ENCODE results near the gene ZNF774.

Gene ZNF774

GRCh38 chr15:90388462-90389380, 36.6 kb downstream of the ZNF774 start:
- Histone ChIP-seq H3K36me3 (ENCODE audit: low read depth) (peaks cover 38% of the 10 kb centered on the region), H3K27ac (ENCODE audit: poor library complexity, severe bottlenecking) (peak overlapping the region; percentile 81)

DNA sequence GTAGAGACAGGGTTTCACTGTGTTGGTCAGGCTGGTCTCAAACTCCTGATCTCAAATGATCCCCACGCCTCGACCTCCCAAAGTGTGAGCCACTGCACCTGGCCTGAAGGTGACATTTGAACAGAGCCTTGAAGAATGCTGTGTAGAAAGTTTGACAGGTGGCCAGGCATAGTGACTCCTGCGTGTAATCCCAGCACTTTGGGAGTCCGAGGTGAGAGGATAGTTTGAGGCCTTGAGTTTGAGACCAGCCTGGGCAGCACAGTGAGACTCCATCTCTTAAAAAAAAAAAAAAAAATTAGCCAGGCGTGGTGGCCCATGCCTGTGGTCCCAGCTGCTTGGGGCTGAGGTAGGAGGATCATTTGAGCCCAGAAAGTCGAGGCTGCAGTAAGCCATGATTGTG, 37.4 kb downstream of the ZNF774 start:
- TF ChIP-seq, protein P1, sequence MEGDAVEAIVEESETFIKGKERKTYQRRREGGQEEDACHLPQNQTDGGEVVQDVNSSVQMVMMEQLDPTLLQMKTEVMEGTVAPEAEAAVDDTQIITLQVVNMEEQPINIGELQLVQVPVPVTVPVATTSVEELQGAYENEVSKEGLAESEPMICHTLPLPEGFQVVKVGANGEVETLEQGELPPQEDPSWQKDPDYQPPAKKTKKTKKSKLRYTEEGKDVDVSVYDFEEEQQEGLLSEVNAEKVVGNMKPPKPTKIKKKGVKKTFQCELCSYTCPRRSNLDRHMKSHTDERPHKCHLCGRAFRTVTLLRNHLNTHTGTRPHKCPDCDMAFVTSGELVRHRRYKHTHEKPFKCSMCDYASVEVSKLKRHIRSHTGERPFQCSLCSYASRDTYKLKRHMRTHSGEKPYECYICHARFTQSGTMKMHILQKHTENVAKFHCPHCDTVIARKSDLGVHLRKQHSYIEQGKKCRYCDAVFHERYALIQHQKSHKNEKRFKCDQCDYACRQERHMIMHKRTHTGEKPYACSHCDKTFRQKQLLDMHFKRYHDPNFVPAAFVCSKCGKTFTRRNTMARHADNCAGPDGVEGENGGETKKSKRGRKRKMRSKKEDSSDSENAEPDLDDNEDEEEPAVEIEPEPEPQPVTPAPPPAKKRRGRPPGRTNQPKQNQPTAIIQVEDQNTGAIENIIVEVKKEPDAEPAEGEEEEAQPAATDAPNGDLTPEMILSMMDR (IDR thresholded peaks at IDR 0.05; ENCODE audit: poor library complexity, severe bottlenecking): no peak
- no peak for ATAC-seq (ENCODE audit: low read depth)
- H3K27ac ChIP-seq (ENCODE audit: poor library complexity, severe bottlenecking): peak overlapping the region; percentile 81

More at GRCh38 chr15:90388462-90389380, 36.6 kb downstream of the ZNF774 start:
- Histone ChIP-seq H3K9me3 (ENCODE audit: severe bottlenecking) (no peaks in the 10 kb centered on the region), H3K27me3 (ENCODE audit: insufficient read depth, poor library complexity, severe bottlenecking) (no peaks in the 10 kb centered on the region), H3K4me3 (ENCODE audit: severe bottlenecking) (peak overlapping the region; percentile 87), H3K4me1 (ENCODE audit: insufficient read depth, poor library complexity, severe bottlenecking) (peaks cover 30% of the 10 kb centered on the region)
- ATAC-seq (ENCODE audit: low read depth) (peak; percentile 53), DNase-seq (ENCODE audit: low spot score) (peak; percentile 86)
- TF ChIP-seq, protein P1 (IDR thresholded peaks at IDR 0.05; ENCODE audit: poor library complexity, severe bottlenecking): no peak

GRCh38 chr15:90393040-90393439, 41.0 kb downstream of the ZNF774 start:
- Histone ChIP-seq H3K4me1 (ENCODE audit: insufficient read depth, poor library complexity, severe bottlenecking) (peaks cover 53% of the 10 kb centered on the region), H3K27ac (ENCODE audit: poor library complexity, severe bottlenecking) (no peak overlapping the region), H3K9me3 (ENCODE audit: severe bottlenecking) (no peaks in the 10 kb centered on the region), H3K4me3 (ENCODE audit: severe bottlenecking) (no peak overlapping the region), H3K27me3 (ENCODE audit: insufficient read depth, poor library complexity, severe bottlenecking) (no peaks in the 10 kb centered on the region), H3K36me3 (ENCODE audit: low read depth) (peaks cover 66% of the 10 kb centered on the region)
- DNase-seq (ENCODE audit: low spot score) (no peak), ATAC-seq (ENCODE audit: low read depth) (no peak)
- TF ChIP-seq, protein P1 (IDR thresholded peaks at IDR 0.05; ENCODE audit: poor library complexity, severe bottlenecking): no peak

More for the DNA sequence above, 37.4 kb downstream of the ZNF774 start:
- no peak for DNase-seq (ENCODE audit: low spot score)
- Histone ChIP-seq H3K36me3 (ENCODE audit: low read depth) (peaks cover 43% of the 10 kb centered on the region), H3K9me3 (ENCODE audit: severe bottlenecking) (no peaks in the 10 kb centered on the region), H3K4me3 (ENCODE audit: severe bottlenecking) (peak overlapping the region; percentile 87), H3K27me3 (ENCODE audit: insufficient read depth, poor library complexity, severe bottlenecking) (no peaks in the 10 kb centered on the region), H3K4me1 (ENCODE audit: insufficient read depth, poor library complexity, severe bottlenecking) (peaks cover 34% of the 10 kb centered on the region)

DNA sequence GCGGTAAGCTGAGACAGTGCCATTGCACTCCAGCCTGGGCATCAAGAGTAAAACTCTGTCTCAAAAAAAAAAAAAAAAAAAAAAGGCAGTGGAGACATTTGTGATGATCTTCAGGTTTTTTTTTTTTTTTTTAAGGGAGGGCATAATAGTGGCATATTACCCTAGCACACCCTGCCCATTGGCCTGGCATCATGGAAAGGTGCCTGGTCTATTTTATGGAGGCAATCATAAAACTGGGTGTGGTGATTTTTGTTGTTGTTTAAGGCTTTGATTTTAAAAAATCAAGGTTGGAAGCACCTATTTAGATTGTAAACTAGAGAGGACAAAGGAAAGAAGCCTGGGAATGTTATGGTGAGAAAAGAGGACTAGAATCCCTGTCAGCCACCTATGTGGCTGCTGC, 42.0 kb downstream of the ZNF774 start:
- H3K4me1 ChIP-seq (ENCODE audit: insufficient read depth, poor library complexity, severe bottlenecking): peaks cover 54% of the 10 kb centered on the region
- no peak overlapping the region for H3K4me3 ChIP-seq (ENCODE audit: severe bottlenecking)
- H3K27ac ChIP-seq (ENCODE audit: poor library complexity, severe bottlenecking): peak overlapping the region; percentile 6
- H3K27me3 ChIP-seq (ENCODE audit: insufficient read depth, poor library complexity, severe bottlenecking): no peaks in the 10 kb centered on the region
- TF ChIP-seq, protein P1 (IDR thresholded peaks at IDR 0.05; ENCODE audit: poor library complexity, severe bottlenecking): no peak
- ATAC-seq (ENCODE audit: low read depth): no peak
- peaks cover 72% of the 10 kb centered on the region for H3K36me3 ChIP-seq (ENCODE audit: low read depth)
- no peaks in the 10 kb centered on the region for H3K9me3 ChIP-seq (ENCODE audit: severe bottlenecking)
- no peak for DNase-seq (ENCODE audit: low spot score)

Measured in RWPE2 (cell line).